GM18499 (cell line): ENCODE results near the gene KIRREL3.
A peak's percentile ranks its signal among the peaks of the same experiment; 100 is the strongest.

ENCODE experiments used
- ATAC-seq: cut with Tn5 transposase; IDR thresholded peaks from one replicate; pipeline ENCODE4 v1.9.1; 2021; ENCODE audit warnings: moderate number of reproducible peaks; ENCODE audit not compliant: insufficient read depth, unreplicated experiment

KIRREL3 gene

GRCh38 chr11:126920833-126921232, 79.7 kb downstream of the KIRREL3 start:
- ATAC-seq: no peak

GRCh38 chr11:126919147-126919823, 81.3 kb downstream of the KIRREL3 start:
- ATAC-seq: peak; percentile 33

GRCh38 chr11:126918556-126918955, 82.0 kb downstream of the KIRREL3 start:
- no peak for ATAC-seq

GRCh38 chr11:126917531-126918204, 82.9 kb downstream of the KIRREL3 start:
- ATAC-seq: peak; percentile 97

- no peak for ATAC-seq
Measured at GRCh38 chr11:126915430-126915829, 85.1 kb downstream of the KIRREL3 start.

- ATAC-seq: no peak
Measured at GRCh38 chr11:126914941-126915340, 85.6 kb downstream of the KIRREL3 start.

- no peak for ATAC-seq
Measured at GRCh38 chr11:126914166-126914565, 86.4 kb downstream of the KIRREL3 start.

GRCh38 chr11:126904520-126904919, 96.0 kb downstream of the KIRREL3 start:
- ATAC-seq: no peak

- ATAC-seq: no peak
Measured at GRCh38 chr11:126901783-126902182, 98.8 kb downstream of the KIRREL3 start.

GRCh38 chr11:126899961-126900748, 100.4 kb downstream of the KIRREL3 start:
- no peak for ATAC-seq

GRCh38 chr11:126898802-126899201, 101.8 kb downstream of the KIRREL3 start:
- no peak for ATAC-seq

GRCh38 chr11:126897430-126897829, 103.1 kb downstream of the KIRREL3 start:
- ATAC-seq: no peak

GRCh38 chr11:126896025-126896424, 104.5 kb downstream of the KIRREL3 start:
- no peak for ATAC-seq

- ATAC-seq: no peak
Measured at GRCh38 chr11:126893796-126894195, 106.8 kb downstream of the KIRREL3 start.

GRCh38 chr11:126892756-126893155, 107.8 kb downstream of the KIRREL3 start:
- ATAC-seq: no peak

GRCh38 chr11:126891556-126892217, 108.9 kb downstream of the KIRREL3 start:
- no peak for ATAC-seq

- no peak for ATAC-seq
Measured at GRCh38 chr11:126890561-126890960, 110.0 kb downstream of the KIRREL3 start.

- ATAC-seq: no peak
Measured at GRCh38 chr11:126888115-126888712, 112.4 kb downstream of the KIRREL3 start.

- ATAC-seq: no peak
Measured at GRCh38 chr11:126886636-126887035, 113.9 kb downstream of the KIRREL3 start.

- no peak for ATAC-seq
Measured at GRCh38 chr11:126886085-126886484, 114.5 kb downstream of the KIRREL3 start.
